GM12878 (cell line): ENCODE measurements around the gene AQP3. TPM values are rescaled to one million over a fixed set of nuclear protein-coding genes. Genes with fewer than 3 reads are reported as not detected.

Experiments used
- ATAC-seq: fragments of 200-7000 bp; cut with Tn5 transposase; 3 replicates; pipeline ENCODE4 v1.9.1; 2020; ENCODE audit warnings: mild to moderate bottlenecking, moderate library complexity
- BruUV-seq: library from RNA; stranded (reverse); fragments of 400-500 nt; replicated peaks from 2 replicates; lab custom pipeline; 2021; lab: Mats Ljungman, UMichigan
- CTCF ChIA-PET: fragments of 300-600 bp; sonication (Branson Sonifier 250); formaldehyde crosslinking; extraction: SDS; loops from one replicate; lab custom pipeline; 2021; ENCODE audit warnings: inconsistent platforms; lab: Yijun Ruan, JAX
- POLR2A ChIA-PET: fragments of 350-600 bp; formaldehyde crosslinking; extraction: SDS; loops from one replicate; lab custom pipeline; 2021; ENCODE audit warnings: inconsistent platforms; lab: Charles Lee
- RAD21 ChIA-PET: fragments of 300-600 bp; sonication (Branson Sonifier 250); formaldehyde crosslinking; loops from one replicate; lab custom pipeline; 2023; ENCODE audit warnings: antibody characterized with exemption; ENCODE audit not compliant: unreplicated experiment; lab: Charles Lee
- SMC1A ChIA-PET: fragments of 300-600 bp; sonication (Branson Sonifier 250); formaldehyde crosslinking; loops from one replicate; lab custom pipeline; 2023; ENCODE audit not compliant: unreplicated experiment, uncharacterized antibody; lab: Charles Lee
- DNase-seq: peaks from one replicate; pipeline ENCODE4 v3.0.0-alpha.2; 2011; ENCODE audit warnings: low read depth, low spot score
- FAIRE-seq: peaks from 3 replicates; lab custom pipeline; 2011; peaks lifted over from hg19 to GRCh38; lab: Jason Lieb, UNC
- H2AFZ ChIP-seq: 2 replicates; pipeline ENCODE4 v1.6.0; 2011; ENCODE audit warnings: low read depth, low read length, control low read depth; ENCODE audit not compliant: control insufficient read depth
- H3K27ac ChIP-seq: 2 replicates; pipeline ENCODE4 v1.5.1; 2011; ENCODE audit warnings: control low read depth; ENCODE audit not compliant: control insufficient read depth, insufficient read depth
- H3K27me3 ChIP-seq, 2 experiments: replicated peaks in 1 of 2; 2 replicates each; pipeline versions ENCODE4 v1.6.0 to v1.6.1; 2011; ENCODE audit warnings: low read length in 1 of 2; ENCODE audit not compliant: control insufficient read depth in 2 of 2, insufficient read depth in 2 of 2
- H3K36me3 ChIP-seq, 2 experiments: 2 replicates each; pipeline ENCODE4 v1.5.1; 2011; ENCODE audit warnings: low read length in 1 of 2; ENCODE audit not compliant: control insufficient read depth in 2 of 2, insufficient read depth in 2 of 2
- H3K4me1 ChIP-seq: 2 replicates; pipeline ENCODE4 v1.6.1; 2011; ENCODE audit warnings: mild to moderate bottlenecking, low read length, moderate library complexity, mixed read lengths; ENCODE audit not compliant: control insufficient read depth, insufficient read depth
- H3K4me2 ChIP-seq: 2 replicates; pipeline ENCODE4 v1.6.0; 2011; ENCODE audit warnings: control low read depth; ENCODE audit not compliant: control insufficient read depth, insufficient read depth
- H3K4me3 ChIP-seq: fragments of 200-600 bp; sonication (generic); 2 replicates; pipeline ENCODE4 v1.5.1; 2016
- H3K79me2 ChIP-seq: 2 replicates; pipeline ENCODE4 v1.6.0; 2011; ENCODE audit warnings: low read length; ENCODE audit not compliant: control insufficient read depth, insufficient read depth
- H3K9ac ChIP-seq: 2 replicates; pipeline ENCODE4 v1.8.0; 2011; ENCODE audit warnings: low read length, control low read depth, mixed read lengths; ENCODE audit not compliant: control insufficient read depth, insufficient read depth
- H3K9me3 ChIP-seq: replicated peaks from 3 replicates; pipeline ENCODE4 v1.5.1; 2011; ENCODE audit warnings: mild to moderate bottlenecking, low read length; ENCODE audit not compliant: control insufficient read depth, insufficient read depth
- H4K20me1 ChIP-seq: 2 replicates; pipeline ENCODE4 v1.6.0; 2011; ENCODE audit not compliant: control insufficient read depth, insufficient read depth
- ASH2L ChIP-seq: fragments of 300-600, 200-600 bp; sonication (generic); IDR thresholded peaks from 2 replicates; pipeline ENCODE4 v1.6.1; 2017; ENCODE audit warnings: low read depth, mild to moderate bottlenecking, borderline replicate concordance
- CBFB ChIP-seq: IDR thresholded peaks from 2 replicates; pipeline ENCODE4 v1.6.1; 2016; ENCODE audit warnings: antibody characterized with exemption, low read depth
- CEBPB ChIP-seq, 2 experiments: fragments of 150-350 bp in 1 of 2; IDR thresholded peaks; 2 replicates each; pipeline ENCODE4 v1.6.1; 2012 to 2014; ENCODE audit warnings: low read depth in 2 of 2, low read length in 2 of 2, borderline replicate concordance in 1 of 2, inconsistent platforms in 1 of 2
- CHD2 ChIP-seq: IDR thresholded peaks from 2 replicates; pipeline ENCODE4 v1.6.1; 2011; ENCODE audit warnings: low read depth, low read length, improper control_type of control experiment, borderline replicate concordance
- EED ChIP-seq: sonication (generic); IDR thresholded peaks from 2 replicates; pipeline ENCODE4 v1.6.1; 2016; ENCODE audit warnings: antibody characterized with exemption, low read depth
- HDGF ChIP-seq: fragments of 450-650 bp; IDR thresholded peaks from 2 replicates; pipeline ENCODE4 v1.6.1; 2016; ENCODE audit warnings: antibody characterized with exemption
- IRF3 ChIP-seq: fragments of 450-650 bp; IDR thresholded peaks from 2 replicates; pipeline ENCODE4 v1.6.1; 2014; ENCODE audit warnings: mild to moderate bottlenecking
- JUNB ChIP-seq: IDR thresholded peaks from 2 replicates; pipeline ENCODE4 v1.6.1; 2016; ENCODE audit warnings: antibody characterized with exemption, mild to moderate bottlenecking
- MEF2A ChIP-seq: IDR thresholded peaks from 2 replicates; pipeline ENCODE4 v1.6.1; 2011; ENCODE audit warnings: low read depth, mild to moderate bottlenecking, low read length, moderate library complexity; ENCODE audit not compliant: insufficient read depth
- NBN ChIP-seq: fragments of 450-650 bp; IDR thresholded peaks from 2 replicates; pipeline ENCODE4 v1.6.1; 2016
- PAX5 ChIP-seq: IDR thresholded peaks from 2 replicates; pipeline ENCODE4 v1.6.1; 2011; ENCODE audit warnings: low read depth, low read length, borderline replicate concordance
- PML ChIP-seq: IDR thresholded peaks from 2 replicates; pipeline ENCODE4 v1.6.1; 2012; ENCODE audit warnings: low read length, inconsistent platforms
- RFX5 ChIP-seq: IDR thresholded peaks from 2 replicates; pipeline ENCODE4 v1.6.1; 2011; ENCODE audit warnings: low read depth, low read length, improper control_type of control experiment
- SIN3A ChIP-seq: IDR thresholded peaks from 2 replicates; pipeline ENCODE4 v1.6.1; 2012; ENCODE audit warnings: low read depth, low read length, improper control_type of control experiment
- SIX5 ChIP-seq: IDR thresholded peaks from 2 replicates; pipeline ENCODE4 v1.6.1; 2011; ENCODE audit warnings: mild to moderate bottlenecking, low read depth, low read length, moderate library complexity; ENCODE audit not compliant: severe bottlenecking
- SMC3 ChIP-seq: IDR thresholded peaks from 2 replicates; pipeline ENCODE4 v1.6.1; 2011; ENCODE audit warnings: low read length, improper control_type of control experiment, borderline replicate concordance
- SREBF1 ChIP-seq: IDR thresholded peaks from 2 replicates; pipeline ENCODE4 v1.6.1; 2012; ENCODE audit warnings: mild to moderate bottlenecking, low read length
- YY1 ChIP-seq: IDR thresholded peaks from 2 replicates; pipeline ENCODE4 v1.6.1; 2011; ENCODE audit warnings: low read depth, mild to moderate bottlenecking, low read length
- ZNF24 ChIP-seq: fragments of 450-650 bp; IDR thresholded peaks from 2 replicates; pipeline ENCODE4 v1.6.1; 2017; ENCODE audit warnings: antibody characterized with exemption, mild to moderate bottlenecking
- ZNF622 ChIP-seq: fragments of 450-650 bp; IDR thresholded peaks from 2 replicates; pipeline ENCODE4 v1.6.1; 2017; ENCODE audit warnings: mild to moderate bottlenecking, inconsistent platforms
- WGBS: methylation state at CpG from one replicate; pipeline ENCODE4 v1.1.6; 2016; ENCODE audit warnings: low lambda C conversion rate; ENCODE audit not compliant: insufficient replicate concordance, insufficient coverage; ENCODE audit errors: missing lambda C conversion rate; 5-methylcytosine and 5-hydroxymethylcytosine counted together
- in situ Hi-C: fragments of 300-500 bp; cut with MboI; formaldehyde crosslinking; loops from 9 replicates; pipeline ENCODE4 v1.14.3; 2018; ENCODE audit warnings: mixed read lengths
- intact Hi-C: fragments of 100-400 bp; cut with micrococcal nuclease; formaldehyde crosslinking; loops from one replicate; pipeline ENCODE4 v1.14.2; 2022; ENCODE audit not compliant: unreplicated experiment
- polyA plus RNA-seq, 11 experiments: library from polyadenylated mRNA; depleted of rRNA in 4 of 11; unstranded in 6 of 11; stranded (reverse) in 5 of 11; fragments of >200 nt; fragmentation: Nextera tagmentation in 4 of 11; fragmentation: Illumina TruSeq in 1 of 11; extraction: Ambion mirVana in 4 of 11; extraction: Trizol in 1 of 11; gene quantifications; 1 replicate in 1 of 11; 2 replicates in 10 of 11; pipeline versions ENCODE4 v1.2.1 to v1.2.3, GENCODE V29; 2011 to 2016; ENCODE audit warnings: inconsistent platforms in 2 of 11, missing spikeins in 2 of 11, low read depth in 1 of 11
- total RNA-seq, 4 experiments: library from RNA; depleted of rRNA in 3 of 4; stranded (reverse); fragments of >200 nt in 3 of 4; fragmentation: Illumina TruSeq in 1 of 4; extraction: Trizol in 1 of 4; gene quantifications; 2 replicates each; pipeline versions ENCODE4 v1.2.1 to v1.2.3, GENCODE V29; 2013 to 2021
- TF ChIP-seq, protein P1 (sequence below), 3 experiments: IDR thresholded peaks in 2 of 3; conservative IDR thresholded peaks in 1 of 3; 2 replicates each; pipeline ENCODE4 v1.5.1; 2011; ENCODE audit warnings: low read depth in 3 of 3, low read length in 3 of 3, mild to moderate bottlenecking in 3 of 3, control low read depth in 2 of 3, moderate library complexity in 2 of 3, inconsistent platforms in 1 of 3, mixed read lengths in 1 of 3; ENCODE audit not compliant: control insufficient read depth in 2 of 3, insufficient read depth in 1 of 3; ENCODE audit errors: extremely low read depth in 1 of 3

Gene AQP3
- total and polyA plus RNA-seq, 10 of the 15 experiments (the other 5 are each of a cell fraction or from before 2014, with no cell fraction given): 0.60 to 11.8 (median 4.5) TPM

DNA sequence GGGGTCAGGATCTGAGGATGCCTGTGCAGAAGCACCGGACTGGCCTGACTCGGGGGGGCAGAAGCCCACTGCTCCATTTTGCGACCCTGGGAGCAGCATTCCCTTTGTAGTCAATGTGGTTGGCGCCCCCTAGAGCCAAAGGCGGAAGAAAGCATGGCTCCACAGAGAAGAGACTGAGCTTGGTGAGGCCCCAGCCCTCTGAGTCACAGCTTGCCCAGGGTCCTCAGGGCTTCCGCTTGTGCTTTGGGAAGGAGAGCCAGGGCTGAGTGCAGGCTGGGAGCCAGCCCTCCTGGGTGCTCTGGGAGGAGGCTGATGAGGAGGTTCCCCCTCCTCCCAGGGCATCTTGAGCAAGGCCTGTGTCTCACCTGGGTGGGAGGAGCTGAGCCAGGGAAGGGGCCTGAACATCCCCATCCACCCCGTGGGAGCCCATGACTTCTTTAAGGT, 5.5 kb upstream of the AQP3 start:
- peak; percentile 56 for FAIRE-seq
- no TSS peak for BruUV-seq
- TF ChIP-seq CEBPB (IDR thresholded peaks at IDR 0.05; ENCODE audit: borderline replicate concordance in 1 of 2, low read depth in 2 of 2, low read length in 2 of 2) (no peak), SMC3 (peak; percentile 15; the same call in 1 of the 2 replicates), JUNB (no peak), PAX5 (no peak), HDGF (0 out of 2 replicates have a peak, but pooled peaks have one; percentile 34), SREBF1 (no peak), RFX5 (no peak), EED (peak; percentile 40; the same call in 1 of the 2 replicates), ZNF24 (no peak), ZNF622 (no peak), YY1 (peak; percentile 57), ASH2L (no peak), SIX5 (no peak), NBN (no peak), IRF3 (no peak), SIN3A (no peak), MEF2A (no peak), PML (no peak), CHD2 (no peak), CBFB (no peak)
- TF ChIP-seq, protein P1, sequence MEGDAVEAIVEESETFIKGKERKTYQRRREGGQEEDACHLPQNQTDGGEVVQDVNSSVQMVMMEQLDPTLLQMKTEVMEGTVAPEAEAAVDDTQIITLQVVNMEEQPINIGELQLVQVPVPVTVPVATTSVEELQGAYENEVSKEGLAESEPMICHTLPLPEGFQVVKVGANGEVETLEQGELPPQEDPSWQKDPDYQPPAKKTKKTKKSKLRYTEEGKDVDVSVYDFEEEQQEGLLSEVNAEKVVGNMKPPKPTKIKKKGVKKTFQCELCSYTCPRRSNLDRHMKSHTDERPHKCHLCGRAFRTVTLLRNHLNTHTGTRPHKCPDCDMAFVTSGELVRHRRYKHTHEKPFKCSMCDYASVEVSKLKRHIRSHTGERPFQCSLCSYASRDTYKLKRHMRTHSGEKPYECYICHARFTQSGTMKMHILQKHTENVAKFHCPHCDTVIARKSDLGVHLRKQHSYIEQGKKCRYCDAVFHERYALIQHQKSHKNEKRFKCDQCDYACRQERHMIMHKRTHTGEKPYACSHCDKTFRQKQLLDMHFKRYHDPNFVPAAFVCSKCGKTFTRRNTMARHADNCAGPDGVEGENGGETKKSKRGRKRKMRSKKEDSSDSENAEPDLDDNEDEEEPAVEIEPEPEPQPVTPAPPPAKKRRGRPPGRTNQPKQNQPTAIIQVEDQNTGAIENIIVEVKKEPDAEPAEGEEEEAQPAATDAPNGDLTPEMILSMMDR (IDR thresholded peaks at IDR 0.05 in 2 of 3, conservative IDR thresholded peaks at IDR 0.05 in 1 of 3; ENCODE audit: control insufficient read depth in 2 of 3, extremely low read depth in 1 of 3, insufficient read depth in 1 of 3, low read depth in 3 of 3, low read length in 3 of 3): peak; percentile 52 to 78 (median 70)

More for the DNA sequence above, 5.5 kb upstream of the AQP3 start:
- peaks cover 32% of the 10 kb centered on the region for H3K4me1 ChIP-seq
- 0 out of 4 replicates have a peak, but pooled peaks cover 0 to 1% of the 10 kb centered on the region in 2 experiments for H3K27me3 ChIP-seq
- CTCF ChIA-PET: interaction anchor here (0.6 to 8.9 kb wide), 27 partner anchors 10 to 492 kb away, joined by 3 to 154 read pairs (median 5); partner anchors contain the start of genes AQP7 and NOL6
- H2AFZ ChIP-seq: peak overlapping the region; percentile 15; the same call in 1 of the 2 replicates
- ATAC-seq: peak; percentile 84
- RAD21 ChIA-PET: interaction anchor here (0.6 to 2.9 kb wide), 12 partner anchors 12 to 304 kb away, joined by 3 to 18 read pairs (median 6); partner anchors contain the start of genes NFX1 and NOL6
- H3K27ac ChIP-seq: no peak overlapping the region
- 2% methylated on average over 7 of the region's 7 CpGs for WGBS
- SMC1A ChIA-PET: interaction anchor here (0.7 to 3.2 kb wide), 13 partner anchors 11 to 166 kb away, joined by 3 to 20 read pairs (median 4); partner anchors contain the start of genes NFX1 and NOL6
- POLR2A ChIA-PET: interaction anchor here (2.8 kb wide), 1 partner anchor 21 kb away, joined by 12 read pairs; the partner anchor contains the start of gene NOL6
- no peaks in the 10 kb centered on the region; a peak in 1 of 4 replicates for H3K36me3 ChIP-seq
- intact Hi-C loops (loop anchor here (10.0 kb wide), 1 partner anchor 168 kb away; no protein-coding TSS in a partner anchor), in situ Hi-C loops (no loop called here)
- no peaks in the 10 kb centered on the region for H3K9me3 ChIP-seq
- peak overlapping the region; percentile 15; the same call in 1 of the 2 replicates for H3K4me2 ChIP-seq
- H4K20me1 ChIP-seq: no peaks in the 10 kb centered on the region
- no peaks in the 10 kb centered on the region for H3K79me2 ChIP-seq
- no peak for DNase-seq
- no peak overlapping the region for H3K4me3 ChIP-seq
- H3K9ac ChIP-seq: no peak overlapping the region
